H1 (cell line): ENCODE results near the gene GPSM3. TPM values are rescaled to one million over a fixed set of nuclear protein-coding genes. Genes with fewer than 3 reads are reported as not detected.

ENCODE experiments used
- CTCF ChIA-PET: fragments of 300-600 bp; sonication (Branson Sonifier 250); formaldehyde crosslinking; loops from one replicate; lab custom pipeline; 2021; ENCODE audit not compliant: partially characterized antibody; lab: Charles Lee
- POLR2A ChIA-PET: fragments of 300-600 bp; sonication (Branson Sonifier 250); formaldehyde crosslinking; loops from one replicate; lab custom pipeline; 2021; ENCODE audit warnings: inconsistent platforms; ENCODE audit not compliant: partially characterized antibody; lab: Charles Lee
- DNase-seq, 2 experiments: peaks; one replicate each; pipeline versions ENCODE4 v3.0.0 to v3.0.0-alpha.2; 2010 to 2022; ENCODE audit warnings: low spot score in 2 of 2, low read depth in 1 of 2, mixed read lengths in 1 of 2
- FAIRE-seq: peaks from 2 replicates; lab custom pipeline; 2011; peaks lifted over from hg19 to GRCh38; lab: Jason Lieb, UNC
- H2AFZ ChIP-seq: 2 replicates; pipeline ENCODE4 v1.8.1; 2012; ENCODE audit warnings: low read length, inconsistent platforms
- H2AK5ac ChIP-seq: 2 replicates; pipeline ENCODE4 v1.6.1; 2013; ENCODE audit warnings: low read depth, low read length
- H2BK120ac ChIP-seq: replicated peaks from 2 replicates; pipeline ENCODE3; 2013; ENCODE audit warnings: low read depth, low read length, inconsistent platforms
- H2BK12ac ChIP-seq: 2 replicates; pipeline ENCODE4 v1.6.1; 2013; ENCODE audit warnings: low read depth, low read length
- H2BK15ac ChIP-seq: 2 replicates; pipeline ENCODE4 v1.6.1; 2013; ENCODE audit warnings: low read length
- H2BK20ac ChIP-seq: 2 replicates; pipeline ENCODE4 v1.6.1; 2013; ENCODE audit warnings: low read length
- H2BK5ac ChIP-seq: 2 replicates; pipeline ENCODE4 v1.6.1; 2013; ENCODE audit warnings: low read depth, low read length
- H3K14ac ChIP-seq: 2 replicates; pipeline ENCODE4 v1.6.1; 2013; ENCODE audit warnings: inconsistent platforms; ENCODE audit not compliant: insufficient read length
- H3K18ac ChIP-seq: 2 replicates; pipeline ENCODE4 v1.6.1; 2013; ENCODE audit warnings: low read length; ENCODE audit errors: extremely low read depth
- H3K23ac ChIP-seq: 2 replicates; pipeline ENCODE4 v1.6.1; 2013; ENCODE audit warnings: inconsistent platforms; ENCODE audit not compliant: insufficient read length
- H3K23me2 ChIP-seq: 2 replicates; pipeline ENCODE4 v1.6.1; 2013; ENCODE audit warnings: low read depth, low read length
- H3K27ac ChIP-seq: 2 replicates; pipeline ENCODE4 v1.6.1; 2011; ENCODE audit warnings: low read depth, low read length, inconsistent platforms
- H3K27me3 ChIP-seq, 4 experiments: replicated peaks in 1 of 4; 1 replicate in 1 of 4; 2 replicates in 3 of 4; pipeline versions ENCODE4 v1.6.1 to v1.8.1; 2011 to 2013; ENCODE audit warnings: low read length in 3 of 4, mild to moderate bottlenecking in 3 of 4, inconsistent platforms in 2 of 4, mixed read lengths in 2 of 4, moderate library complexity in 1 of 4; ENCODE audit not compliant: control insufficient read depth in 3 of 4, insufficient read depth in 3 of 4; ENCODE audit errors: extremely low read depth in 1 of 4
- H3K36me3 ChIP-seq, 4 experiments: 2 replicates each; pipeline versions ENCODE4 v1.6.1 to v1.8.1; 2011 to 2013; ENCODE audit warnings: mild to moderate bottlenecking in 4 of 4, low read length in 3 of 4, moderate library complexity in 2 of 4, control low read depth in 1 of 4, inconsistent platforms in 1 of 4; ENCODE audit not compliant: insufficient read depth in 4 of 4, control insufficient read depth in 2 of 4
- H3K4ac ChIP-seq: replicated peaks from 2 replicates; pipeline ENCODE3; 2013; ENCODE audit warnings: low read length, low read depth, mixed read lengths, inconsistent platforms; ENCODE audit not compliant: insufficient read length
- H3K4me1 ChIP-seq, 4 experiments: replicated peaks in 1 of 4; 1 replicate in 1 of 4; 2 replicates in 3 of 4; pipeline versions ENCODE4 v1.6.1 to v1.8.1; 2011 to 2013; ENCODE audit warnings: low read length in 3 of 4, inconsistent platforms in 2 of 4, mixed read lengths in 1 of 4; ENCODE audit not compliant: insufficient read depth in 4 of 4, control insufficient read depth in 3 of 4
- H3K4me2 ChIP-seq, 2 experiments: 2 replicates each; pipeline versions ENCODE4 v1.6.1 to v1.8.1; 2011 to 2013; ENCODE audit warnings: low read depth in 2 of 2, low read length in 2 of 2, control low read depth in 1 of 2, inconsistent platforms in 1 of 2, mild to moderate bottlenecking in 1 of 2; ENCODE audit not compliant: insufficient read depth in 1 of 2
- H3K4me3 ChIP-seq, 4 experiments: fragments of 200-600, 300-600 bp in 1 of 4; sonication (generic), shearing (Covaris generic), sonication (Bioruptor Twin) in 1 of 4; 2 replicates each; pipeline versions ENCODE4 v1.5.1 to v1.8.1; 2011 to 2016; ENCODE audit warnings: low read length in 4 of 4, low read depth in 3 of 4, control low read depth in 2 of 4, inconsistent platforms in 2 of 4, mild to moderate bottlenecking in 2 of 4, mixed read lengths in 1 of 4, moderate library complexity in 1 of 4; ENCODE audit not compliant: insufficient read depth in 2 of 4; ENCODE audit errors: extremely low read depth in 1 of 4
- H3K56ac ChIP-seq: replicated peaks from 2 replicates; pipeline ENCODE3; 2013; ENCODE audit warnings: low read depth, mild to moderate bottlenecking, mixed read lengths, low read length, inconsistent platforms; ENCODE audit not compliant: insufficient read length
- H3K79me1 ChIP-seq: 2 replicates; pipeline ENCODE4 v1.6.1; 2013; ENCODE audit warnings: low read depth, low read length, control low read depth
- H3K79me2 ChIP-seq, 2 experiments: 2 replicates each; pipeline versions ENCODE4 v1.6.1 to v1.8.1; 2012 to 2013; ENCODE audit warnings: low read length in 2 of 2, mild to moderate bottlenecking in 2 of 2, inconsistent platforms in 1 of 2; ENCODE audit not compliant: insufficient read depth in 2 of 2, control insufficient read depth in 1 of 2
- H3K9ac ChIP-seq, 4 experiments: replicated peaks in 1 of 4; 1 replicate in 1 of 4; 2 replicates in 3 of 4; pipeline versions ENCODE4 v1.6.1 to v1.8.1; 2011 to 2013; ENCODE audit warnings: low read depth in 3 of 4, low read length in 3 of 4, control low read depth in 2 of 4, mild to moderate bottlenecking in 2 of 4, moderate library complexity in 2 of 4, inconsistent platforms in 1 of 4; ENCODE audit errors: extremely low read depth in 1 of 4
- H3K9me3 ChIP-seq, 2 experiments: 2 replicates each; pipeline versions ENCODE4 v1.6.1 to v1.8.1; 2012 to 2013; ENCODE audit warnings: mild to moderate bottlenecking in 2 of 2, moderate library complexity in 2 of 2, control low read depth in 1 of 2, inconsistent platforms in 1 of 2, low read depth in 1 of 2, low read length in 1 of 2, mixed read lengths in 1 of 2; ENCODE audit not compliant: insufficient read depth in 2 of 2
- H4K20me1 ChIP-seq, 2 experiments: replicated peaks in 1 of 2; 2 replicates each; pipeline versions ENCODE3 to v1.8.1; 2011 to 2013; ENCODE audit warnings: inconsistent platforms in 2 of 2, low read length in 2 of 2, mild to moderate bottlenecking in 1 of 2; ENCODE audit not compliant: insufficient read depth in 2 of 2, control insufficient read depth in 1 of 2
- H4K5ac ChIP-seq: 2 replicates; pipeline ENCODE4 v1.6.1; 2013; ENCODE audit warnings: low read length, low read depth, mixed read lengths, inconsistent platforms; ENCODE audit not compliant: insufficient read length
- H4K8ac ChIP-seq: 2 replicates; pipeline ENCODE4 v1.8.0; 2013; ENCODE audit warnings: mild to moderate bottlenecking, moderate library complexity, low read length, inconsistent platforms; ENCODE audit not compliant: insufficient read depth; ENCODE audit errors: extremely low read depth
- H4K91ac ChIP-seq: replicated peaks from 2 replicates; pipeline ENCODE3; 2013; ENCODE audit warnings: low read length, mixed read lengths, inconsistent platforms; ENCODE audit not compliant: insufficient read length
- ATF2 ChIP-seq: IDR thresholded peaks from 2 replicates; pipeline ENCODE4 v1.6.1; 2012; ENCODE audit warnings: low read length, inconsistent platforms
- JUND ChIP-seq: IDR thresholded peaks from 2 replicates; pipeline ENCODE4 v1.6.1; 2011; ENCODE audit warnings: mild to moderate bottlenecking, improper control_type of control experiment, low read length
- POLR2A ChIP-seq, 2 experiments: IDR thresholded peaks; 1 replicate in 1 of 2; 2 replicates in 1 of 2; pipeline ENCODE4 v1.6.1; 2011; ENCODE audit warnings: low read depth in 2 of 2, low read length in 2 of 2, mild to moderate bottlenecking in 2 of 2; ENCODE audit errors: control extremely low read depth in 1 of 2
- WGBS, 2 experiments: shearing (Covaris generic) in 1 of 2; methylation state at CpG; one replicate each; pipeline versions ENCODE4 v1.1.6 to v1.1.7; 2013 to 2015; ENCODE audit warnings: low lambda C conversion rate in 2 of 2, mixed read lengths in 2 of 2, inconsistent platforms in 1 of 2, low coverage in 1 of 2, missing lambda C conversion rate in 1 of 2; ENCODE audit not compliant: insufficient replicate concordance in 2 of 2, insufficient coverage in 1 of 2, insufficient read length in 1 of 2; ENCODE audit errors: extremely low coverage in 1 of 2, missing lambda C conversion rate in 1 of 2; 5-methylcytosine and 5-hydroxymethylcytosine counted together
- polyA plus RNA-seq, 7 experiments: library from polyadenylated mRNA; depleted of rRNA in 3 of 7; stranded (reverse) in 5 of 7; unstranded in 2 of 7; fragments of >200 nt in 5 of 7; fragments of 200-250 nt in 2 of 7; gene quantifications; 1 replicate in 5 of 7; 2 replicates in 1 of 7; 4 replicates in 1 of 7; pipeline versions ENCODE4 v1.2.1 to v1.2.3, GENCODE V29; 2011 to 2013; ENCODE audit warnings: missing spikeins in 2 of 7, mixed read lengths in 2 of 7
- total RNA-seq: library from RNA; stranded (reverse); fragmentation: NEBNext Ultra II Directional; extraction: Animal tissue kit (Norgen Biotek cat#: 25700); gene quantifications from 2 replicates; pipeline ENCODE4 v1.2.1, GENCODE V29; 2021

Gene GPSM3
- total and polyA plus RNA-seq, 2 of the 8 experiments (the other 6 are each of a cell fraction or from before 2014, with no cell fraction given): 6.6 to 9.8 TPM

GRCh38 chr6:32204268-32204715 lies 11.8 kb upstream of the GPSM3 start:
- H2BK12ac ChIP-seq: 0 out of 2 replicates have a peak overlapping the region, but pooled peaks have one; percentile 50
- no peak overlapping the region for H2AFZ ChIP-seq
- no peak overlapping the region for H3K18ac ChIP-seq
- peak overlapping the region; percentile 36 for H2BK15ac ChIP-seq
- no peak overlapping the region for H3K4ac ChIP-seq
- no peak overlapping the region for H2BK120ac ChIP-seq
- H3K56ac ChIP-seq: no peak overlapping the region
- H2BK20ac ChIP-seq: no peak overlapping the region
- H2AK5ac ChIP-seq: no peak overlapping the region; the same call in 1 of the 2 replicates
- peak overlapping the region; percentile 87; the same call in 1 of the 2 replicates for H4K8ac ChIP-seq
- DNase-seq: no peak
- WGBS, 2 experiments: 86% methylated on average over 3 of the region's 3 CpGs; no CpG with 5 or more reads in 1 of the 2 experiments
- no peaks in the 10 kb centered on the region for H3K36me3 ChIP-seq
- H4K20me1 ChIP-seq: no peaks in the 10 kb centered on the region
- H3K23me2 ChIP-seq: no peaks in the 10 kb centered on the region
- H3K27me3 ChIP-seq: no peaks in the 10 kb centered on the region
- H3K27ac ChIP-seq: no peak overlapping the region
- no peak overlapping the region for H2BK5ac ChIP-seq
- no peak overlapping the region for H4K5ac ChIP-seq
- H3K79me1 ChIP-seq: no peaks in the 10 kb centered on the region
- H3K14ac ChIP-seq: no peak overlapping the region
- no peak overlapping the region for H3K9ac ChIP-seq
- H3K9me3 ChIP-seq: no peaks in the 10 kb centered on the region
- H3K4me3 ChIP-seq: no peak overlapping the region
- no peak overlapping the region for H4K91ac ChIP-seq
- no peak for FAIRE-seq
- ChIA-PET CTCF (interaction anchor here (0.7 to 1.2 kb wide), 3 partner anchors 33 to 682 kb away, joined by 3 read pairs; no protein-coding TSS in a partner anchor), POLR2A (no interaction called here)
- no peaks in the 10 kb centered on the region for H3K79me2 ChIP-seq
- no peak overlapping the region for H3K23ac ChIP-seq
- no peaks in the 10 kb centered on the region for H3K4me1 ChIP-seq
- H3K4me2 ChIP-seq: no peak overlapping the region
- TF ChIP-seq POLR2A (IDR thresholded peaks at IDR 0.05; ENCODE audit: control extremely low read depth in 1 of 2, low read depth in 2 of 2, low read length in 2 of 2) (no peak), ATF2 (no peak), JUND (no peak)
